Prostate gland (tissue), 2 donors: Measurements from ENCODE around the gene PTPRM. TPM values are rescaled to one million over a fixed set of nuclear protein-coding genes. Genes with fewer than 3 reads are reported as not detected.

ENCODE experiments used
- DNase-seq: peaks from one replicate; pipeline ENCODE4 v3.0.0-alpha.2; 2019; ENCODE audit warnings: low spot score
- H3K27ac ChIP-seq, 2 donors: fragments of 200-600 bp; sonication (generic); 2 replicates each; pipeline ENCODE4 v1.5.1; 2017 to 2019
- H3K27me3 ChIP-seq: fragments of 200-600 bp; sonication (generic); replicated peaks from 2 replicates; pipeline ENCODE4 v1.5.1; 2019; ENCODE audit not compliant: insufficient read depth
- H3K36me3 ChIP-seq, 2 donors: fragments of 200-600 bp; sonication (generic); 1 replicate in 1 of 2; 2 replicates in 1 of 2; pipeline versions ENCODE4 v1.5.1 to v1.8.1; 2017 to 2019
- H3K4me1 ChIP-seq: fragments of 200-600 bp; sonication (generic); replicated peaks from 2 replicates; pipeline ENCODE4 v1.5.1; 2019
- H3K4me3 ChIP-seq, 2 donors: fragments of 200-600 bp; sonication (generic); 2 replicates each; pipeline ENCODE4 v1.5.1; 2017 to 2019
- H3K9me3 ChIP-seq: fragments of 200-600 bp; sonication (generic); 2 replicates; pipeline ENCODE4 v1.5.1; 2017
- CTCF ChIP-seq, 4 experiments: fragments of 200-600 bp in 2 of 4; fragments of 450-650 bp in 2 of 4; sonication (generic) in 2 of 4; IDR thresholded peaks; 1 replicate in 3 of 4; 2 replicates in 1 of 4; pipeline ENCODE4 v1.5.1; 2016 to 2019; ENCODE audit warnings: antibody characterized with exemption in 4 of 4, mild to moderate bottlenecking in 2 of 4, moderate library complexity in 2 of 4
- POLR2A ChIP-seq: fragments of 450-650 bp; IDR thresholded peaks from one replicate; pipeline ENCODE4 v1.6.1; 2016; ENCODE audit warnings: antibody characterized with exemption, mild to moderate bottlenecking
- POLR2AphosphoS5 ChIP-seq: sonication (generic); formaldehyde crosslinking; IDR thresholded peaks from one replicate; pipeline ENCODE4 v1.6.1; 2017; ENCODE audit warnings: antibody characterized with exemption
- WGBS: methylation state at CpG from one replicate; pipeline ENCODE4 v1.1.5; 2018; 5-methylcytosine and 5-hydroxymethylcytosine counted together
- intact Hi-C: fragments of 100-400 bp; cut with DNase I; formaldehyde crosslinking; loops from one replicate; pipeline ENCODE4 v1.14.2; 2022
- total RNA-seq, 2 donors: library from RNA; depleted of rRNA; stranded (reverse); fragments of >200 nt; gene quantifications; one replicate each; pipeline ENCODE4 v1.1.0, GENCODE V29; 2016

The PTPRM gene
- total RNA-seq, 2 donors from 2014 or later: 32.9 to 92.6 TPM

GRCh38 chr18:7749510-7749981 is 182.4 kb downstream of the PTPRM start:
- intact Hi-C loops: no loop called here
- no peak for DNase-seq
- WGBS: 33% methylated on average over 2 of the region's 2 CpGs

GRCh38 chr18:7750095-7750663 is 183.1 kb downstream of the PTPRM start:
- TF ChIP-seq POLR2AphosphoS5 (peak; percentile 13), POLR2A (no peak)
- Histone ChIP-seq H3K27ac (peak overlapping the region in 1 of 2 donors; percentile 34), H3K9me3 (no peaks in the 10 kb centered on the region), H3K27me3 (no peaks in the 10 kb centered on the region), H3K4me3 (no peak overlapping the region), H3K4me1 (peaks cover 2% of the 10 kb centered on the region), H3K36me3 (no peaks in the 10 kb centered on the region)
- intact Hi-C loops: loop anchor here (10.0 kb wide), 1 partner anchor 475 kb away; no protein-coding TSS in a partner anchor
- WGBS: 19% methylated on average over 6 of the region's 6 CpGs
- DNase-seq: no peak

More at GRCh38 chr18:7749510-7749981, 182.4 kb downstream of the PTPRM start:
- H3K27ac ChIP-seq: peak overlapping the region in 1 of 2 donors; percentile 34
- no peaks in the 10 kb centered on the region for H3K4me1 ChIP-seq
- H3K27me3 ChIP-seq: no peaks in the 10 kb centered on the region
- H3K9me3 ChIP-seq: no peaks in the 10 kb centered on the region
- no peak for TF ChIP-seq CTCF (IDR thresholded peaks at IDR 0.05)
- TF ChIP-seq POLR2A: no peak
- no peak for TF ChIP-seq POLR2AphosphoS5
- H3K36me3 ChIP-seq: no peaks in the 10 kb centered on the region
- H3K4me3 ChIP-seq: no peak overlapping the region

- no peaks in the 10 kb centered on the region for H3K9me3 ChIP-seq
- no peaks in the 10 kb centered on the region for H3K36me3 ChIP-seq
- 73% methylated on average over 5 of the region's 5 CpGs for WGBS
- no peaks in the 10 kb centered on the region for H3K27me3 ChIP-seq
- DNase-seq: no peak
- H3K4me3 ChIP-seq: no peak overlapping the region
- no peak overlapping the region for H3K27ac ChIP-seq
- peaks cover 7% of the 10 kb centered on the region for H3K4me1 ChIP-seq
- no peak for TF ChIP-seq CTCF (IDR thresholded peaks at IDR 0.05)
- TF ChIP-seq POLR2A: no peak
- no peak for TF ChIP-seq POLR2AphosphoS5
- intact Hi-C loops: loop anchor here (10.0 kb wide), 1 partner anchor 476 kb away; no protein-coding TSS in a partner anchor
Measured at GRCh38 chr18:7750966-7751365, 183.8 kb downstream of the PTPRM start.

GRCh38 chr18:7754258-7754657 is 187.1 kb downstream of the PTPRM start:
- WGBS: 85% methylated on average over 1 of the region's 1 CpG
- H3K9me3 ChIP-seq: no peaks in the 10 kb centered on the region
- no peaks in the 10 kb centered on the region for H3K27me3 ChIP-seq
- H3K27ac ChIP-seq: peak overlapping the region; percentile 49 to 51
- TF ChIP-seq CTCF (IDR thresholded peaks at IDR 0.05) (no peak), POLR2AphosphoS5 (no peak), POLR2A (no peak)
- peaks cover 7% of the 10 kb centered on the region for H3K4me1 ChIP-seq
- H3K4me3 ChIP-seq: no peak overlapping the region
- no peak for DNase-seq
- H3K36me3 ChIP-seq: no peaks in the 10 kb centered on the region
- intact Hi-C loops: loop anchor here (2.0 to 10.0 kb wide), 2 partner anchors 187 to 479 kb away; partner anchors contain the start of gene PTPRM

- Histone ChIP-seq H3K36me3 (no peaks in the 10 kb centered on the region), H3K4me3 (no peak overlapping the region), H3K4me1 (peaks cover 7% of the 10 kb centered on the region), H3K27ac (peak overlapping the region; percentile 49 to 51), H3K9me3 (no peaks in the 10 kb centered on the region), H3K27me3 (no peaks in the 10 kb centered on the region)
- DNase-seq: peak; percentile 45
- TF ChIP-seq CTCF (IDR thresholded peaks at IDR 0.05) (no peak), POLR2AphosphoS5 (peak; percentile 55), POLR2A (no peak)
- intact Hi-C loops: loop anchor here (2.0 to 10.0 kb wide), 2 partner anchors 188 to 480 kb away; partner anchors contain the start of gene PTPRM
- WGBS: 12% methylated on average over 7 of the region's 7 CpGs
Measured at GRCh38 chr18:7754725-7755181, 187.6 kb downstream of the PTPRM start.
